ENCODE measurements around the gene RAI14.
"Not testable (repeated sequence)": the region's sequence is repeated elsewhere in the genome, so short reads cannot be mapped to it uniquely, and the experiment has no call there.

The RAI14 gene

DNA sequence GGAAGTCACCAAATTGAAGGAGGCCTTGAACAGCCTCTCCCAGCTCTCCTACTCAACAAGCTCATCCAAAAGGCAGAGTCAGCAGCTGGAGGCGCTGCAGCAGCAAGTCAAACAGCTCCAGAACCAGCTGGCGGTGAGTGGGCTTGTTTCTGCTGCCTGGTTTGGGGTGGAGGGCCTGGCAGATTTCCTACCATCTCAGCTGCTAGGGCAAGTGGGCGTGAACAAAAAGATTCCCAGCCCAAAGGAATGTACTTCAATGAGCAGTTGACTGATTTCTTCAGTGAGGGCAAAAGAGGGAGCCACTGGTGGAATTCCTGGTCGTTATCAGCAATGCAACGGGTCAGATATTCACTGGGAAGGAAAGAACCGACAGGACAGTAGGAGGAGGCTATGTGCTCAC lies 170.2 kb downstream of the RAI14 start:
- H3K4me1 ChIP-seq = peaks cover 0 to 8% (median 6%) of the 10 kb centered on the region in 4 donors
- TF ChIP-seq, protein P1, sequence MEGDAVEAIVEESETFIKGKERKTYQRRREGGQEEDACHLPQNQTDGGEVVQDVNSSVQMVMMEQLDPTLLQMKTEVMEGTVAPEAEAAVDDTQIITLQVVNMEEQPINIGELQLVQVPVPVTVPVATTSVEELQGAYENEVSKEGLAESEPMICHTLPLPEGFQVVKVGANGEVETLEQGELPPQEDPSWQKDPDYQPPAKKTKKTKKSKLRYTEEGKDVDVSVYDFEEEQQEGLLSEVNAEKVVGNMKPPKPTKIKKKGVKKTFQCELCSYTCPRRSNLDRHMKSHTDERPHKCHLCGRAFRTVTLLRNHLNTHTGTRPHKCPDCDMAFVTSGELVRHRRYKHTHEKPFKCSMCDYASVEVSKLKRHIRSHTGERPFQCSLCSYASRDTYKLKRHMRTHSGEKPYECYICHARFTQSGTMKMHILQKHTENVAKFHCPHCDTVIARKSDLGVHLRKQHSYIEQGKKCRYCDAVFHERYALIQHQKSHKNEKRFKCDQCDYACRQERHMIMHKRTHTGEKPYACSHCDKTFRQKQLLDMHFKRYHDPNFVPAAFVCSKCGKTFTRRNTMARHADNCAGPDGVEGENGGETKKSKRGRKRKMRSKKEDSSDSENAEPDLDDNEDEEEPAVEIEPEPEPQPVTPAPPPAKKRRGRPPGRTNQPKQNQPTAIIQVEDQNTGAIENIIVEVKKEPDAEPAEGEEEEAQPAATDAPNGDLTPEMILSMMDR (IDR thresholded peaks at IDR 0.05) = no peak
- no peak for DNase-seq
- peaks cover 36 to 52% (median 45%) of the 10 kb centered on the region in 3 donors for H3K36me3 ChIP-seq
- intact Hi-C loops (cut with DNase I; ENCODE audit: low total_unique reads) = no loop called here
- H3K27me3 ChIP-seq = no peaks in the 10 kb centered on the region
- no peaks in the 10 kb centered on the region for H3K9me3 ChIP-seq
- no peak overlapping the region for H3K27ac ChIP-seq
- no peak overlapping the region for H3K4me3 ChIP-seq

DNA sequence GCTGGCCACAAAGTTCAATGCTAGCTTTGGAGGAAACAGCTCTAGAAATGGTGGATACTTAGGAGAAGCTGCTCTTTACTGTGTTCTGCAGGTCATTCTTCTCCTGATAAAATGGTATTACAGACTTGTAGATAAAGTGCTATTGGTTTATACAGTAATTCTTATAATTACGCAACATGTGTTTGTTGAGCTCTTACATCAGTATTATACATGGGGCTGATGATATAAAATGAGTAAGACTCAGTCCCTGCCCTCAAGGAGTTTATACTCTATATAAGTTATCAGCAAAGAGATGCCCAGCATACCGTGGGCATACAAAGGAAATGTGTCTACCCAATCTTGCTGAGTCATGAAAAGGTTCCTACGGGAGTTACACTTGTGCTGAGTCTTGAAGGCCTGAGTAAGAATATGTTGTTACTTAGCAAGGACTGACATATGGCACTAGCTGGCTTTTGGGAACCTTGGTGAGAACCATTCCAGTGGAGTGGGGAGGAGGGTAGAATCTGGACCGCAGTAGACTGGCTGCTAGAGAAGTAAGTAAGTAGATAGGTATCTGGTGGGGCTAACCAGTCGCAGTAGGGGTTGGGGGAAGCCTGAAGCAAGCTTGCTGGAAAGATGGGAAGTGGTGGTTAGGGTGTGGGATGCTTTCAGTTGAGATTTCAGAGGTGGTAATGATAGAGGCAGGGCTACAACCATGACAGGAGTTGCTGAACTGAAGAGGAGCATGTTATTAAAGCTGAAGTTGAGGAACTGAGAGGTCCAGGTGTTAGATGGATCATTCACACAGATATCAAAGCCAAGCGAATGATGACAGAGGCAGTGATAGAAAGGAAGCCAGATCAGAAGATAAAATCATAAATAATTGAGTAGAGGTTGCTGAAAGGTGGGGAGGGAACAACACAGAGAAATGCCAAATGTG lies 171.7 kb downstream of the RAI14 start:
- Histone ChIP-seq H3K36me3 (peaks cover 35 to 48% (median 43%) of the 10 kb centered on the region in 3 donors), H3K27me3 (no peaks in the 10 kb centered on the region)
- TF ChIP-seq, protein P1 (IDR thresholded peaks at IDR 0.05) = no peak

DNA sequence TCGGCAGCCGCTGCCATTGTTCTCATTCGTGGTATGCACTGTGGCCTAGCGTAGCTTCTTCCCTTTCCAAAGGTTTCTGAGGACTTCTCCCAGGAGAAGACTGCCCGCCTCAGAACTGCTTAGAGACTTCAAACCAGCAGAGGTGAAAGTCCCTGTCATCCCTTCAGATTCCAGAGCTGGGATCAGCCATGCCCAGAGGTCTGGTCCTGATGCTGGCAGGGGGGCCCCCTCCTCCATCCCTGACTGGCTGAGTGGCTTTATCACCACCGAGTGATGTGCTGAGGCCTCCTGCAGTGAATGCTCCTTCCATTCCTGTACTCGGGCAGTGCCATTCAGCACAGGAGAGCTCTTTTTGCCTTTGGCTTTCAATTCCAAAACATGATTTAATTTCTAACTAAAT lies 174.7 kb downstream of the RAI14 start:
- Histone ChIP-seq H3K36me3 (peaks cover 14 to 31% (median 20%) of the 10 kb centered on the region in 3 donors), H3K27ac (peak overlapping the region; percentile 50 to 53), H3K4me1 (peaks cover 0 to 21% (median 10%) of the 10 kb centered on the region in 4 donors)
- intact Hi-C loops (cut with DNase I; ENCODE audit: low total_unique reads); H3K27me3 ChIP-seq; DNase-seq; H3K9me3 ChIP-seq; H3K4me3 ChIP-seq: not testable (repeated sequence)

More for the DNA sequence above, 171.7 kb downstream of the RAI14 start:
- Histone ChIP-seq H3K27ac (no peak overlapping the region), H3K4me1 (peaks cover 0 to 21% (median 10%) of the 10 kb centered on the region in 4 donors), H3K4me3 (no peak overlapping the region), H3K9me3 (no peaks in the 10 kb centered on the region)
- intact Hi-C loops (cut with DNase I; ENCODE audit: low total_unique reads) = no loop called here
- no peak for DNase-seq

DNA sequence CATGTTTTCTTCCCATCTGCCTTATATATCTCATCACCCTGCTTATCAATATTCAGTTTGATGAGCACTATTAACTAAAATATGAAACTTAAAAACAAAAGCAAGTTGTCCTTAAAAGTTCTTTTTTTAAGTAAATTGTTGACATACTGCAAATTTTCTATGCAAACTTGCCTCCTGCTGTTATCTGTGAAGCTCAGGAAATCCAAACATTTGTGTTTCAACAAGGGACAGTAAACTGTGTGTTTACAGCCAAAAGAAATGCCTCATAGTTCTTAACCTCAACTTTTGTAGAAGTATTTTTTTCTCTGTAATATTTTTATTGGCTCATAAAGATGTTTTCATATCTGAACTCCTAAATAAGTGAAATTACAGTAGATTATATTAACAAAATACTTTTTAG lies 175.2 kb downstream of the RAI14 start:
- Histone ChIP-seq H3K9me3 (no peaks in the 10 kb centered on the region), H3K36me3 (peaks cover 14 to 29% (median 18%) of the 10 kb centered on the region in 3 donors), H3K27me3 (no peaks in the 10 kb centered on the region), H3K27ac (peak overlapping the region; percentile 50 to 53), H3K4me1 (peaks cover 0 to 21% (median 10%) of the 10 kb centered on the region in 4 donors), H3K4me3 (no peak overlapping the region)
- no peak for DNase-seq
- intact Hi-C loops (cut with DNase I; ENCODE audit: low total_unique reads) = no loop called here
- TF ChIP-seq, protein P1 (IDR thresholded peaks at IDR 0.05) = no peak

DNA sequence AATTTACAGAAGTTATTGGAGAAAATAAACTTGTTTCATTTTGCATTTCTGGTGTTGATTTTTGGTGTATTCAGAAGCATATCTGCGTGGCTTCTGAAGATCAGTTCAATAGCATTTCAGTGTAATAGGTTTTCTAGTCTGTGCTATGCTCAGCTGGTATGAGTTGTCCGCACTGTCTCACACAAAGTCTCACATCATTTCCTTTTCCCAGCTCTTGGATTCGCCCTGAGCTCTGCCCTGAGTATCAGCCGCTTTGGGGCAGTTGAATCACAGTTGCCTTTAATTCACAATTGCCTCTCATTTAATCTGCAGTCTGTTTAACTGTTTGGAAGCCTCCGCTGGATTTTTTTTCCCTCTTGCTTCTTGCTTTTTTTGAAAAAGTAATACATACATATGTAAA lies 176.4 kb downstream of the RAI14 start:
- TF ChIP-seq, protein P1 (IDR thresholded peaks at IDR 0.05) = no peak
- no peaks in the 10 kb centered on the region for H3K27me3 ChIP-seq
- intact Hi-C loops (cut with DNase I; ENCODE audit: low total_unique reads) = no loop called here
- no peak overlapping the region for H3K4me3 ChIP-seq
- H3K4me1 ChIP-seq = peaks cover 0 to 21% (median 10%) of the 10 kb centered on the region in 4 donors
- no peaks in the 10 kb centered on the region for H3K9me3 ChIP-seq
- peak overlapping the region; percentile 50 to 53 for H3K27ac ChIP-seq
- DNase-seq = no peak
- H3K36me3 ChIP-seq = peaks cover 5 to 16% (median 8%) of the 10 kb centered on the region in 3 donors

DNA sequence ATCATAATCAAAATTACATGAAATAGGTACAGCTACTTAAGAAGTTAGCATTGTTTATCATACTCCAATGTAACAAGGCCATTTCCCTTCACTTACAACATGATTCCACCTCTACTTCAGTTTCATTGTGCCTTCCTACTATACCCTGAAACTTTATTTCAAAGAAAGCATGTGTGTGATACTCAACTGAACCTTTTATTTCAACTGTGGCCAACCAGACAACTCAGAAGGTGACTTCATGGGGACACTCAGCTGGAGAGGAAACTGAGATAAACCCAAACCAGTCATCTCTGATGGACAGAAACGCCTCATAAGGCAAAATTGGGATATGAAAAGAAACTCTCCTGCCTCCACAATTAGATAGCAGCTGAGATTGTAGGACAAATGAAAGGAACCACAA lies 177.0 kb downstream of the RAI14 start:
- Histone ChIP-seq H3K36me3 (peaks cover under 1 to 11% (median 8%) of the 10 kb centered on the region in 3 donors), H3K4me3 (no peak overlapping the region), H3K9me3 (no peaks in the 10 kb centered on the region), H3K27me3 (no peaks in the 10 kb centered on the region), H3K27ac (no peak overlapping the region), H3K4me1 (peaks cover 0 to 21% (median 10%) of the 10 kb centered on the region in 4 donors)
- TF ChIP-seq, protein P1 (IDR thresholded peaks at IDR 0.05) = no peak
- DNase-seq = no peak
- intact Hi-C loops (cut with DNase I; ENCODE audit: low total_unique reads) = no loop called here

Measured in tibial artery (tissue), 4 donors.